SK-N-SH (cell line): ENCODE measurements around the gene ASB5.

Experiments used
- CTCF ChIP-seq: fragments of 200-600 bp; sonication (generic); IDR thresholded peaks from 2 replicates; pipeline ENCODE4 v1.6.1; 2017; ENCODE audit warnings: antibody characterized with exemption, mild to moderate bottlenecking, moderate library complexity
- EZH2phosphoT487 ChIP-seq: fragments of 200-600 bp; sonication (generic); IDR thresholded peaks from 2 replicates; pipeline ENCODE4 v1.6.1; 2017; ENCODE audit warnings: low read depth, mixed run types, mild to moderate bottlenecking, antibody characterized with exemption, moderate library complexity, borderline replicate concordance
- IRF3 ChIP-seq: fragments of 150-350 bp; IDR thresholded peaks from 2 replicates; pipeline ENCODE4 v1.6.1; 2016; ENCODE audit warnings: mild to moderate bottlenecking, low read depth, low read length
- YY1 ChIP-seq: IDR thresholded peaks from 2 replicates; pipeline ENCODE4 v1.4.0; 2012; ENCODE audit warnings: low read depth, mild to moderate bottlenecking

- no peak for TF ChIP-seq IRF3
- no peak for TF ChIP-seq YY1
- TF ChIP-seq CTCF: no peak
- TF ChIP-seq EZH2phosphoT487: no peak
Observed at GRCh38 chr4:176271749-176272148, 2.7 kb upstream of the ASB5 start.
